Stimulated activated CD8-positive, alpha-beta memory T cell treated with anti-CD3 and anti-CD28 coated beads, Interleukin-2, amount 100 ng/mL, for 1 hour (primary cell): ENCODE data around the gene ELP6.
"Not testable (repeated sequence)": the region's sequence is repeated elsewhere in the genome, so short reads cannot be mapped to it uniquely, and the experiment has no call there.

ENCODE experiments used
- DNase-seq, 2 donors: peaks; one replicate each; pipeline ENCODE4 v3.0.0-alpha.2; 2020; ENCODE audit warnings: low read depth in 2 of 2

Gene ELP6

DNA sequence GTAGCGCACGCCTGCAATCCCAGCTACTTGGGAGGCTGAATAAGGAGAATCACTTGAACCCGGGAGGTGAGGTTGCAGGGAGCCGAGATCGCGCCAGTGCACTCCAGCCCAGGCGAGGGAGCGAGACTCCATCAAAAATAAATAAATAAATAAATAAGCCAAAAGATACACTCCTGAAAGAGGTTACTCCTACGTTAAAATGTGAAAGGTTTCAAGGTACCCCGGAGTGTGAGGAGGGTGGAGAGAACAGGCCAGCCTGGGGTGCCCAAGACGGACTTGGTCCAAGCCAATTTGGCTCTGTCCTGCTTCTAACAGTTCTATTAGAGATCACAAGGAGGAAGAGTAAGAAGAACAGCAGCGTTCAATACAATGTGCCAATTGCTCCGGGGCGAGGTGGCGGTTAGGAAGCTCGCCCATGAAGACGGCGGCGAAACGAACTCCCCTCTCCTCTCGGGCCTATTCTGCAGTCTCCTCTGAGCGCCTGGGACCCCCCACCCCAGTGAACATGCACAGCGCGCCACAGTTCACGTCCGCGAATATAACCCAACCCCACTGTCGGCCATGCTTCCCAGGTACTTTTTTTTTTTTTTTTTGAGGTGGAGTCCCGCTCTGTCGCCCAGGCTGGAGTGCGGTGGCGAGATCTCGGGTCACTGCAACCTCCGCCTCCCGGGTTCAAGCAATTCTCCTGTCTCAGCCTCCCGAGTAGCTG, 942 bp downstream of the ELP6 start:
- DNase-seq = no peak

DNA sequence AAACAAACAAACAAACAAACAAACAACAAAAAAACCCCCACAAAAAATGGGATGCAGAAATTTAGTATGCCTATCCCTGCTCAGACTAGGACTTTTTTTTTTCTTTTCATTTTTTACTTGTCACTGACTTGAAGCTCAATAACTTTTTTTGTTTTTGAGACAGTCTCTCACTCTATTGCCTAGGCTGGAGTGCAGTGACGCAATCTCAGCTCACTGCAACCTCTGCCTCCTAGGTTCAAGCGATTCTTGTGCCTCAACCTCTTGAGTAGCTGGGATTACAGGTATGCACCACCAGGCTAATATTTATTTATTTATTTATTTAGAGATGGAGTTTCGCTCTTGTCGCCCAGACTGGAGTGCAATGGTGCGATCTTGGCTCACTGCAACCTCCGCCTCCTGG, 8.2 kb downstream of the ELP6 start:
- DNase-seq = not testable (repeated sequence)

DNA sequence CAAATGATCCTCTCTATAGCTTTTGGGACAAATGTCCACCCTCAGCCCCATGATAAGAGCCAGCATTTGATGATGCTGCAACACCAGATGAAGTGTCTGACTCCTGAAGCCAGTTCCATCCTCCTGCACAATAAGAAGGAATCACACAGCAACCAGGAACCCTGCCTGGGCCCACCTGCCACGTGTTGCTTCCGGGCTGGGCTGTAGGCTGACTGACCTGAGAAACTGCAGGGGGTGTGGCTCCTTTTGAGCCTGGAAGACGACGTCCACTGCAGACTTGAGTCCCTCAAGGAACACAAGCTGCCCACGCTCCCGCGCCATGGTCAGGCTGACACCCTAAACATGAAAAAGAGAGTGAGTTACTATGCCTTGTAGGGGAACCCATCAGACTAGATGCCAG, 9.4 kb downstream of the ELP6 start:
- no peak for DNase-seq

DNA sequence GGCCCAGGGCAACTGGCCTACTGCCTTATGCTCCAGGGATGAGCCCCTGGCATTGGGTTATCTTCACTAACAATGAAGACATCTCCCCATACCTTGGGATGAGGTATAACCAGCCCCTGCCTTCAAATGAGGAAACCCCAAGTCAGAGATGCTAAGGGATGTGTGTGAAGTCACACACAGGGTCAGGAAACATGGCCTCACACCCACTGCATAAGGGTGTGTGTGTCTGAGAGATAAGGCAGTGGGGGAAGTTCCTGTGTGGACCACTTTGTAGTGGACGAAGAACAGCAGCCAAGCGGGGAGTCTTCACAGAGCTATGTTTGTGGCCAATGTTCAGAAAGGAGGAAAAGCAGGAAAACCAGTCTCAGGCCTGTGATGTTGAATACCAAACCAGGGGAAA, 10.5 kb downstream of the ELP6 start:
- no peak for DNase-seq

DNA sequence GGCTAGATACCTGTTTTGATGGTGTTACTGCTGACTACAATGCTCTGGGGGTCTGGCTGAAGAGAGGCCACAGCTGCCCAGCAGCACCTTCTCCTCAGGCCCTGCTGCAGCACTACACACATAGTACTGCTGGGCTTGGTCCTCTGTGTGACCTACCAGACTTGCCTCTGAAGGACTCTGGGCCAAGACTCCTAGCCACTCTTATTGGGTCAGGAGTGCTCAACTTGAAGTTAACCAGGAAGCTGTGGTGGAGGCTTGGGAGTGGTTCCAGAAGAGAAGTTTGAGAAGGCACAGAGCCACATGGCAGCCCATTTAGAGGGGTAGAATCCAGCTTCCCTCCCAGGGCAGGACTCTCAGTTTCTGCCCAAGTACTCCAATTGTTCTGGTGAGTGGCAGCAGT, 16.6 kb downstream of the ELP6 start:
- no peak for DNase-seq

DNA sequence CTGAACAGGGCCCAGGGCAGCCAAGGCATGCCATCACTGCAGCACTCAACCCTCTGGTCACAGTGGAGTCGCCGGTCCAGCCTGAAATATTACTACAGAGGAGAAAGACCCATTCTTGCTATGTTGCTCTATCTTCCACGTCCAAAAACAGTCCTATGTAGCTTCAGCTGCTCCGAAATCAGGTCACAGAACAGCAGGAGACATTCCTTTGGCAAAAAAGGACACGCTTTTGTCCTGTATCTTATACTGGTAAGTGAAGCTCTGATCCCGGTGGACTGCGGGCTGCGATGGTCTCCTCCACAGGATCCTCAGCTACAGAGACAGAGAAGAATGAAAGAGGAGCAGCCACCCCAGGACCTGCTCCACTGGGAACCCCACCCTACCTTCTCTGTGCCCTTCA, 17.6 kb downstream of the ELP6 start:
- no peak for DNase-seq

DNA sequence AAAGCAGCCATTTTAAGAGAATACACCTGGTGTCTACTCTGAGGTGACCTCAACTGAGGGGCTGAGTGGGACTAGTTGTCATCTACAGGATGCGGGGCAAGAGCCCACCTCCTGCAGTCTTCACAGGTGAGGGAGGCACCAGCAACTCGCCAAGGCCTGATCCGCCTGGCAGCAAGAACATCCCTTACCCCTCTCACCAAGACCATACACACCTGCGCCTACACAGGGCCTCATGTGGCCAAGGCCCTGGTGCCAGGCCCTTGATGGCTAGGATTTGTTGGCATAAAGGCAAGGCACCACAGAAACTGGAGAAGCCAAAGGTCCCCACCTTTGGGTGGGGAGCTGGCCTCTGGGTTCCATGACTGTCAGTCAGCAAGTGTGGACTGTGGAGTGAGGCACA, 18.4 kb downstream of the ELP6 start:
- DNase-seq = no peak

DNA sequence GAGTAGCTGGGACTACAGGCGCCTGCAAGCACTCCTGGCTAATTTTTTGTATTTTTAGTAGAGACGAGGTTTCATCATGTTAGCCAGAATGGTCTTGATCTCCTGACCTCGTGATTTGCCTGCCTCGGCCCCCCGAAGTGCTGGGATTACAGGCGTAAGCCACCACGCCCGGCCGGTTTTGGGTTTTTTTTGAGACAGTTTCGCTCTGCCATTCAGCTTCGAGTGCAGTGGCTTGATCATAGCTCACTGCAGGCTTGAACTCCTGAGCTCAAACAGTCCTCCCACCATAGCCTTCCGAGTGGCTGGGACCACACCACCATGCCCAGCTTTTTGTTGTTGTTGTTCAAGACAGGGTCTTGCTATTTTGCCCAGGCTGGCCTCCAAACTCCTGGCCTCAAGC, 21.7 kb downstream of the ELP6 start:
- no peak for DNase-seq

DNA sequence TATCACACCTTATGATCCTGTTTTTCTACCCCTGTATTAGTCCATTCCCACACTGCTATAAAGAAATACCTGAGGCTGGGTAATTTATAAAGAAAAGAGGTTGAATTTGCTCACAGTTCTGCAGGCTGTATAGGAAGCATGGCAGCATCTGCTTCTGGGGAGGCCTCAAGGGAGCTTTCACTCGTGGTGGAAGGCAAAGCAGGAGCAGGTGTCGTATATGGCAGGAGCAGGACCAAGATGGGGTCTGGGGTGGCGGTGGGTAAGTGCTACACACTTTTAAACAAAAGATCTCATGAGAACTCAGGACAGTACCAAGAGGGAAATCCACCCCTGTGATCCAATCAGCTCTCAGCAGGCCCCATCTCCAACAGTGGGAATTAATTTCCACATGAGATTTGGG, 22.3 kb downstream of the ELP6 start:
- no peak for DNase-seq

DNA sequence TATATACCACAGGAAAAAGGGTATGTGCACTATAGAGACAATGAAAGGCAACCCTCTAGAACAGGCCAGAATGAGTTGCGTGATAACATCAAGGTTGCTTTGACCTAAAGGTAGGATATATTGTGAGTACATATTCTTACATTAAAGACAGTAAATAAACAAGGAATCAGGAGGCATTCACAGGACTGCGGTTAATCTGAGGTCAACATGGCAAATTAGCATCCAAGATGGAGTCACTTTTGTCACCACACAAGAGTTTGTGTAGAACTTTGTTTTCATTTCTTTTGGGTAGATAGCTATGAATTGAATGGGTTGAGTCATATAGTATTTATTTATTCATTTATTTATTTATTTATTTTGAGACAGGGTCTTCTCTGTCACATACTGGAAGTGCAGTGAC, 26.2 kb downstream of the ELP6 start:
- DNase-seq = no peak

DNA sequence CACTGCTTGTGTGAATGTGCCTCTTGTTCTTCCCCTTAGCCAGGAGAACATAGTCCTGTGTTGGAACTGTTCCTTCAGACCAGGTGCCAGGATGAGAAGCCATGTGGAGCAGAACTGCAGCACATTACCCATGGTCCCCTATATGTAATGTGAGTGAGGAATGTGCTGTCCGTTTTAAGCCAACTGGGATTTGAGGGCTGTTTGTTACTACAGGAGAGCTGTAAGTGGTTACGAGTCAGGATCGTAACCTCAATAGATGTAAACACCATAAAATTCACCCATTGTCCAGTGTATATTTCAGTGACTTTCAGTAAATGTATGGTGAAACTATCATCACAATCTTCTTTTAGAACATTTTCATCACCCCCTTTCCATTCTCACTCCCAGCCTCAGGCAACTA, 27.7 kb downstream of the ELP6 start:
- DNase-seq = no peak

DNA sequence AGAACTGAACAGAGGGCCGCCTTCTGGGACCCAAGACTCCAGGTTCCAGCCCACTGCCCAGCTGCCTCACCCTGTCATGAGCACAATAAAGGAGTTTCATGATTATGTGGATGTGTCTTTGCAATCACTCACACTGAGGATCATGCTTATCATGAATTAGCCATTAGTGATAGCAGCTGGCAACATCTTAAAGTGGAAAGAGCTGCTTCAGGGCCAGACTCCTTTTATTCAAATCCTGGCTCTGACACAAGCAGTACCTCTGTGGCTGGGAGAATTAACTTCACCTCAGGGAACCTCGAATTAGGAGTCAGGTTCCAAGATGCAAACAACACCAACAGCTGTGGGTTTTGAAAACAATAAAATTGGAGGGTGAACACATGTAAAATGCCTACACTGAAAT, 31.1 kb downstream of the ELP6 start:
- DNase-seq = no peak

DNA sequence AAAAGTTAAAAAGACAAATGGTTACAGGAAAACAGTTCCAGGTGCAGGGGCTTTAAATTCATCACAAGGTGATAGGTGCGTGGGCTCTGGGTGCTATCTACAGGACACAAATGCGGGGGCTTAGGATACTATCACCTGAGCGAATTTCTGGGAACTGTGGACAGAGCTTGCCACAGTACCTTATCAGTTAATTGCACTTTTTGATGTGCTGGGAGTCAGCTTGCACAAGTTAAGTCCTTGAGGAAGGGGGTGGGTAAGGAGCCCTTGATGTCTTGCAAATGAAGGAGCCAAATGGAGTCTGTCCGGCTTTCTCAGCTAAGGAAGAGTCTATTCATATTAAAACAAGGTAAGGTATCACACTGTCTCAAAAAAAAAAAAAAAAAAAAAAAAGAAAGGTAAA, 31.7 kb downstream of the ELP6 start:
- not testable (repeated sequence) for DNase-seq

DNA sequence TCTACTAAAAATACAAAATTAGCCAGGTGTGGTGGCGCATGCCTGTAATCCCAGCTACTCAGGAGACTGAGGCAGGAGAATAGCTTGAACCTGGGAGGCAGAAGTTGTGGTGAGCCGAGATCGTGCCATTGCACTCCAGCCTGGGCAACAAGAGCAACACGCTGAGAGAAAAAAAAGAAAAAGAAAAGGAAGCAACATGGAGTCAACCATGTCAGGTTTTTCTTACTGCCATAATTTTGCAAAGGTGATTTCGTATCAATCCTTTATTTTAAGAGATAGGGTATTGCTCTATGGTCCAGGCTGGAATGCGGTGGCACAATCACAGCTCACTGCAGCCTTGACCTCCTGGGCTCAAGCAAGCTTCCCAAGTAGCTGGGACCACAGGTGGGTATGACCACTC, 33.2 kb downstream of the ELP6 start:
- DNase-seq = not testable (repeated sequence)

DNA sequence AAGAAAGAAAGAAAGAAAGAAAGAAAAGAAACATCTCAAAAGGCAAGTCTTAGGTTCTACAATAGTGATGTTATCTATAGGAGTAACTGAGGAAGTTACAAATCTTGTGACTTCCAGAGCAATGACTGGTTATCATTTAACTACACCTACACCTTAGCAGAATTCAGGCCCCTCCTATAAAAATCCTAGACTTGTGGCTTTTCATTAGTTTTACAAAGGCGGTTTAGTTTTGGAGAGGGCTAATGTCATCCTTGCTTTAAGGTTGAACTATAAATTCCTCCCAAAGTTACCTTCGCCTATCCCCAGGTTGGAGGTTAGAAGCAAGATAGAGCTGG, 33.7 kb downstream of the ELP6 start:
- DNase-seq = no peak

DNA sequence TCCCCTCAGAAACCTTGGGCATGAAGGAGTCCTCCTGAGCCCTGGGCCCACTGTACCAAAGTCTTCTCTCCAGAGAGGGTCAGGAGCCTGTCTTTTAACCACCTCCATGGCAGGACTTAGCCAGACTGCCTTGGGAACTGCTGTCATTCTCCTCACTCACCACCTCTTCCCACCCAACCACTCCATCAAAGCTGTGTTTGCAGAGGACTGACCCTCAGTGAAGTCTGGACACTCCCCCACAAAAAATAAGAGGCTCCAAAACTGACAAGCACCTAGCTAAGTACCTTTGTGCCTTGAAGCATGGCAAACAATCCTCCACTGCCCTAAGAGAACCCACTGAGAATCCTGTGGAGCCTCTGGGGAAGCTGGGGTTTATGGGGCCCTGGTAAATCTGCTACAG, 35.5 kb downstream of the ELP6 start:
- DNase-seq = no peak

DNA sequence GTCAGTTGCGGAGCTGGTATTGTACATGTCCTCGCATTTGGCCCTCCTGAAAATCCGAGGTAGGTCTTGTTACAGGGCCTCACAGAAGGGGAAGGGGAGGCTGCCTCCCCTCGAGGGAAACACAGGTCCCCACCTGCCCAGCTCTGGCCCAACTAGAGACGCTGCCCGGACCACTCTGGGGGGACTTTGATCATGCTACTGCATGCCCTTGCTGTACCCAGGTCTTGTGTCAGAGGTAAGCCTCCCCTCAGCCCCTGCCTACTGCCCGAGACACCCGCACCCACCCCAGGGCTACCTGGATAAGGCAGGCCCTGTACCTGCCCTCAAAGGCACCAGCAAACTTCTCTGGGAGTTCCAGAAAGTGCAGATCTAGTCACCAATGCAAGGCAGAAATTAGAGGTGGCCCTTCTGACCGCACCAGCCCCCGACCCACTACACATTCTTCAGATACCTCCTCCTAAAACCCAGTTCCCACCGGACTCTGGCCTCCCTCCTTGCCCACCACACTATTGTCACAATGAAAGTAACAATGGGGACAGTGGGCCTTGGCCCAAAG, 36.8 kb downstream of the ELP6 start:
- DNase-seq = no peak

DNA sequence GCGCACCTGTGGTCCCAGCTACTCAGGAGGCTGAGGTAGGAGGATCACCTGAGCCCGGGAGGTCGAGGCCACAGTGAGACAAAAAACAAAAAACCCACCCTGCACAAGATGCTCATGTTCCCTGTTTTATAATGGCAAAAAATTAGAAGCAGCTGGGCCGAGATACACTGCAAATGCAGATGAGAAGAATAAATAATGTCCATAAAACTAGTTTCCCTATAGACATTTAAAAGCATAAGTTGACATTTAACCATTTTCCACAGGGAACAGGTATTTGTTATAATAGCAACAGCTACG, 37.2 kb downstream of the ELP6 start:
- DNase-seq = no peak

DNA sequence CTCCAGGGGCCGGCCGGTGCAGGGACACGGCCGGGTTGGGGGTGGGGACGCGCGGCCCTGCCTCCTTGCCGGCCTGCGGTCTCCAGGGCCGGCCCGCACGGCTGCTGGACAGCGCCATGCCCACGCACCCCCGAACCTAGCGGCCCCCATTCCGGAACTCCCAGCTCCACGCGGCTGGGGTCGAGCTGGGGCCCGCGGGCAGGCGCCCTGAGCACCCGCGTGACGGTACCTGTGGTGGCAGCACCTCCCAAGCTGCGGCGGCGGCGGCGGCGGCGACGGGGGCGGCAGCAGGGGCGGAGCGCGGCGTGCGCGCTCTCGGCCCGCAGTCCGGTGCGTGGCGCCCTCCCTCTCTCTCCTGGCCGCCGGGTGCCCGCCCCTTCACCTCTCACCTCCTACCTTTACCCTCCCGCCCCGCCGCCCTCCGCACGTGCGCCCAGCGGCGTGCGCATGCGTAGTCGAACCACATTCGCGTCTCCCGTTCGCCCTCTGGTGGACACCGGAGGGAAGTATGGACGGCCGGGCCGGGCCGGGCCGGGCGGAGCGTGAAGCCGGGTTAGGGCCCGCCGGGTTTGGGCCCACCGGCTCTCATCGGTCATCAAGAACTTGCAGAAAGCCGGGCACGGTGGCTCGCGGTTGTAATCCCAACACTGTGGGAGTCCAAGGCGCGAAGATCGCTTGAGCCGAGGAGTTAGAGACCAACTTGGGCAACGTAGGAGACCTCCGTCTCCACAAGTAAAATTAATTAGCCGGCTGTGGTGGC, 37.8 kb downstream of the ELP6 start, which contains the start of gene SCAP:
TSS of gene SCAP (minus strand) at position 372 of the 760 bp plus-strand sequence. CDS start 32,948 bp downstream, outside the sequence.
- DNase-seq = peak; percentile 93 to 95

DNA sequence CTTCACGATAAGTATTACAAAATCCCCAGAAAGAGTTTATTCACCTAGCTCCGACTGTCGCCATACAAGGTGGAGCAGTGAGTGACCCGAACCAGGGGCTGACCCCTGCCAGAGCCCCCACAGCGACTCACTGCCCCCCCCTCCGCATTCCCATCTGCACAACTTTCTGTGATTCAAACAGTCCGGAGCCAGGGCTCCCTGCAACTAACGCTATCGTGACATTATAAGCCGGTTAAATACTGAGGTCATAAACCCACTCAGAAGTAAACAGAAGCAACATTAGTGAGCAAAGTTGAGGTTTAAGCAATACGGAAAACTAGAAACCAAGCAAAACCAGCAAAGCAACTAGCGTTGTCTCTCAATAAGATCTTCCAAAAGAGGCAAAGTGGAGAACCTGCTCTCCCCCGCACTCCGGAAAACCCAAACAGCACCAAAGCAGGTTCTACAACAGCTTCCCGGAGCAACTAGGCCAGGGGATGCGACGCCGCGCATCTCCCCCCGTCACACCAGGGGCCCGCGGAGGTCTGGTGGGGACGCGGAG, 38.4 kb downstream of the ELP6 start:
- no peak for DNase-seq

DNA sequence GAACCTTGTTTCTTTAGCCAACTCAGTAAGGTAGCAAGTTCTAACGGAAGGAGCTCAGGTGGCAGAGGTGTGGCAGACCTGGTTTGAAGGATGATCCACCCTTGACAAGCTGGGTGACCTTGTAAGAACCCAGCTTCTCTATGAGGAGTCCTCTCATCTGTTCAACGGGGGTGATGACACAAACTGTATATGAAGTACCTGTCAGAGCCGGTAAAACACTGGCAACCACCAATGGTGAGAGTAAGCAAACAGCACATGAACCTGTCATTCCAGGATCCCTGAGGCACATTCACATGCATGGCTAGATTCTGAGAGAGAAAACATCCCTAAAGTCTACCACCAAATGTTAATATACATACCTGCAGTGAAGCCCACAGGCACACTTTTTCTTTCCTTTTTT, 40.1 kb downstream of the ELP6 start:
- DNase-seq = no peak

DNA sequence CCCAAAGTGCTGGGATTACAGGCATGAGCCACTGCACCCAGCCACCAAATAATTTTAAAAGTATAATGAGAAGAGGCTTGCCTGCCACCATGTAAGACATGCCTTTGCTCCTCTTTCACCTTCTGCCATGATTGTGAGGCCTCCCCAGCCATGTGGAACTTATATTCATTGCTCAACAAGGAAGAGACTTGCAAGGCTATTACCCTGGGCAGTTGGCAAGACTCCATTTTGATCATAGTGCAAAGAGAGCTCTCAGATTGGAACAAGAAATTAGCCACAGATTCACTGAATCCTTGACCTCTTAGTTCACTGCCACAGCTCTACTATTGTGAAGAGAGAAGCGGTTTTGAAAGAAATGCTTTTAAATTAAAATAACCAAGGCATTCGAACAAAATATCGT, 43.9 kb downstream of the ELP6 start:
- no peak for DNase-seq

DNA sequence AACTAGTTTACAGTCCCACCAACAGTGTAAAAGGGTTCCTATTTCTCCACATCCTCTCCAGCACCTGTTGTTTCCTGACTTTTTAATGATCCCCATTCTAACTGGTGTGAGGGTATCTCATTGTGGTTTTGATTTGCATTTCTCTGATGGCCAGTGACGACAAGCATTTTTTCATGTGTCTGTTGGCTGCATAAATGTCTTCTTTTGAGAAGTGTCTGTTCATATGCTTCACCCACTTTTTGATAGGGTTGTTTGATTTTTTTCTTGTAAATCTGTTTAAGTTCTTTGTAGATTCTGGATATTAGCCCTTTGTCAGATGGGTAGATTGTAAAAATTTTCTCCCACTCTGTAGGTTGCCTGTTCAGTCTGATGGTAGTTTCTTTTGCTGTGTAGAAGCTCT, 45.2 kb downstream of the ELP6 start:
- not testable (repeated sequence) for DNase-seq
